Esophagus squamous epithelium (tissue), 5 donors: ENCODE results near the gene GPR26. TPM values are rescaled to one million over a fixed set of nuclear protein-coding genes. Genes with fewer than 3 reads are reported as not detected.

Source experiments
- DNase-seq: peaks from one replicate; lab custom pipeline; 2025; lab: John Stamatoyannopoulos, UW
- H3K27ac ChIP-seq, 4 donors: fragments of 200-600 bp; sonication (generic); one replicate each; pipeline ENCODE4 v1.5.1; 2016 to 2019; ENCODE audit warnings: mild to moderate bottlenecking in 1 of 4
- H3K27me3 ChIP-seq, 4 donors: fragments of 200-600 bp; sonication (generic); 1 replicate in 3 of 4; 2 replicates in 1 of 4; pipeline versions ENCODE4 v1.5.1 to v1.6.0; 2017 to 2021; ENCODE audit warnings: antibody characterized with exemption in 1 of 4
- H3K36me3 ChIP-seq, 3 donors: fragments of 200-600 bp; sonication (generic); one replicate each; pipeline ENCODE4 v1.5.1; 2016 to 2019
- H3K4me1 ChIP-seq, 3 donors: fragments of 200-600 bp; sonication (generic); one replicate each; pipeline ENCODE4 v1.5.1; 2017 to 2019
- H3K4me3 ChIP-seq, 4 donors: fragments of 200-600 bp; sonication (generic); 1 replicate in 3 of 4; 2 replicates in 1 of 4; pipeline ENCODE4 v1.5.1; 2016 to 2019; ENCODE audit warnings: mild to moderate bottlenecking in 2 of 4, moderate library complexity in 1 of 4
- H3K9me3 ChIP-seq, 3 donors: fragments of 200-600 bp; sonication (generic); one replicate each; pipeline ENCODE4 v1.5.1; 2016 to 2019
- POLR2A ChIP-seq, 4 donors: fragments of 450-650 bp; IDR thresholded peaks; one replicate each; pipeline ENCODE4 v1.6.1; 2017; ENCODE audit warnings: antibody characterized with exemption in 4 of 4, mild to moderate bottlenecking in 4 of 4, moderate library complexity in 3 of 4
- WGBS, 2 donors: methylation state at CpG; one replicate each; pipeline ENCODE4 v1.1.5; 2018; 5-methylcytosine and 5-hydroxymethylcytosine counted together
- intact Hi-C: fragments of 100-400 bp; cut with DNase I; formaldehyde crosslinking; loops from one replicate; pipeline ENCODE4 v1.15.0; 2022
- total RNA-seq, 4 donors: library from RNA; depleted of rRNA; stranded (reverse); fragments of >200 nt; gene quantifications; one replicate each; pipeline ENCODE4 v1.1.0, GENCODE V29; 2016
- TF ChIP-seq, protein P1 (sequence below), 6 experiments: fragments of 450-650 bp in 4 of 6; fragments of 200-600 bp in 2 of 6; sonication (generic) in 2 of 6; IDR thresholded peaks; one replicate each; pipeline ENCODE4 v1.5.1; 2016 to 2019; ENCODE audit warnings: antibody characterized with exemption in 6 of 6, mild to moderate bottlenecking in 4 of 6, moderate library complexity in 4 of 6
- donor health status: DM: yes; HTN: yes; CAD: no.

Gene GPR26
- total RNA-seq, 4 donors from 2014 or later: not detected

DNA sequence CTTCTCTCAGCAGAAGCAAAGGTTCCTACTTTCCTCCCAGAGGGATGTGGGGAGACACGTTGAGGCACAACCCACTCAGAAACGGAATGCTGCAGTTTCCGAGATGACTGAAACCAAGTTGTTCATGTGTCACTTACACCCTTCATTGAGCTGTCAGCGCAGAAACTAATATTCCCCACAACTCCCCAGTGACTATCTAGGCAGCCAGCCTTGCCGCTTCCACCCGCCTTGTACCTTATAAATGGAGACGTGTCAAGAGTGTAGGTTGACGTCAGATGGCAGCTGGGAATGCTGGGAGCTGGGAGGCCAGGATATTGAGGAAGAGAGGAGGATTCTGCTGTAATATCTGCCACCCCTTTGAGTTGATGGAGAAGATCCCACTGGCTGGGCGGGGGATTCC, 15.1 kb downstream of the GPR26 start:
- Histone ChIP-seq H3K4me1 (no peaks in the 10 kb centered on the region), H3K27me3 (peaks cover 0 to 42% (median 0%) of the 10 kb centered on the region in 4 donors), H3K9me3 (no peaks in the 10 kb centered on the region), H3K27ac (no peak overlapping the region), H3K36me3 (no peaks in the 10 kb centered on the region), H3K4me3 (no peak overlapping the region)
- WGBS, 2 donors: 88 to 96% methylated on average over 4 to 9 of the region's 9 CpGs
- intact Hi-C loops: no loop called here
- no peak for DNase-seq
- TF ChIP-seq POLR2A (IDR thresholded peaks at IDR 0.05): no peak
- TF ChIP-seq, protein P1, sequence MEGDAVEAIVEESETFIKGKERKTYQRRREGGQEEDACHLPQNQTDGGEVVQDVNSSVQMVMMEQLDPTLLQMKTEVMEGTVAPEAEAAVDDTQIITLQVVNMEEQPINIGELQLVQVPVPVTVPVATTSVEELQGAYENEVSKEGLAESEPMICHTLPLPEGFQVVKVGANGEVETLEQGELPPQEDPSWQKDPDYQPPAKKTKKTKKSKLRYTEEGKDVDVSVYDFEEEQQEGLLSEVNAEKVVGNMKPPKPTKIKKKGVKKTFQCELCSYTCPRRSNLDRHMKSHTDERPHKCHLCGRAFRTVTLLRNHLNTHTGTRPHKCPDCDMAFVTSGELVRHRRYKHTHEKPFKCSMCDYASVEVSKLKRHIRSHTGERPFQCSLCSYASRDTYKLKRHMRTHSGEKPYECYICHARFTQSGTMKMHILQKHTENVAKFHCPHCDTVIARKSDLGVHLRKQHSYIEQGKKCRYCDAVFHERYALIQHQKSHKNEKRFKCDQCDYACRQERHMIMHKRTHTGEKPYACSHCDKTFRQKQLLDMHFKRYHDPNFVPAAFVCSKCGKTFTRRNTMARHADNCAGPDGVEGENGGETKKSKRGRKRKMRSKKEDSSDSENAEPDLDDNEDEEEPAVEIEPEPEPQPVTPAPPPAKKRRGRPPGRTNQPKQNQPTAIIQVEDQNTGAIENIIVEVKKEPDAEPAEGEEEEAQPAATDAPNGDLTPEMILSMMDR (IDR thresholded peaks at IDR 0.05): no peak

GRCh38 chr10:123682477-123682876, 16.3 kb downstream of the GPR26 start:
- TF ChIP-seq POLR2A (IDR thresholded peaks at IDR 0.05): no peak
- TF ChIP-seq, protein P1 (IDR thresholded peaks at IDR 0.05): no peak
- no peaks in the 10 kb centered on the region for H3K36me3 ChIP-seq
- no peak for DNase-seq
- peaks cover 0 to 36% (median 0%) of the 10 kb centered on the region in 4 donors for H3K27me3 ChIP-seq
- H3K27ac ChIP-seq: no peak overlapping the region
- no peak overlapping the region for H3K4me3 ChIP-seq
- no peaks in the 10 kb centered on the region for H3K4me1 ChIP-seq
- intact Hi-C loops: no loop called here
- no peaks in the 10 kb centered on the region for H3K9me3 ChIP-seq
- WGBS, 2 donors: 83 to 96% methylated on average over 2 of the region's 2 CpGs

- WGBS, 2 donors: 100% methylated on average over 1 of the region's 3 CpGs; no CpG with 5 or more reads in 1 of the 2 donors
Measured at GRCh38 chr10:123683459-123683858, 17.3 kb downstream of the GPR26 start.

DNA sequence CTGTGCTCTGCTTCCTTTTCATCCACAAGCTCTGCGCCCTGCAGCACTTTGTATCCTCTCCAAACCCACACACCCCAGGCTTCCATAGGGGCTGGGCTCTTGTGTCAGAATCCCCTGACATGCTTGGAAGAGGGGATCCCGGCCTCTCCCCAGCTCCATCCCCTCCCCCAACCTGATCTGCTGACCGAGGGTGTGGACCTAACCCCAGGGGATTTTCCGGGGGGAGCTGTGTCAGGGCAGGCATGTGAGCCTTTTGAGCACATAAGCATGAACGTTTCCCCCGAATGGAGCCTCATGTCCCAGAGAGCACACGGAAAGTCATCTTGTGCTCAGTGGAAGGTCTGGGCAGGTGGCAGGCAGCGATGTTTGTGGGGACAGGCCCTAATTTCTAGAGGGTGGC, 17.7 kb downstream of the GPR26 start:
- TF ChIP-seq, protein P1 (IDR thresholded peaks at IDR 0.05): no peak
- TF ChIP-seq POLR2A (IDR thresholded peaks at IDR 0.05): no peak
- 41 to 80% methylated on average over 2 to 6 of the region's 8 CpGs for WGBS, 2 donors
- H3K4me1 ChIP-seq: no peaks in the 10 kb centered on the region
- intact Hi-C loops: no loop called here
- DNase-seq: no peak
- H3K4me3 ChIP-seq: no peak overlapping the region
- H3K36me3 ChIP-seq: no peaks in the 10 kb centered on the region
- no peaks in the 10 kb centered on the region for H3K9me3 ChIP-seq
- no peak overlapping the region for H3K27ac ChIP-seq
- H3K27me3 ChIP-seq: peaks cover 0 to 32% (median 0%) of the 10 kb centered on the region in 4 donors

More at GRCh38 chr10:123683459-123683858, 17.3 kb downstream of the GPR26 start:
- H3K4me3 ChIP-seq: no peak overlapping the region
- TF ChIP-seq, protein P1 (IDR thresholded peaks at IDR 0.05): no peak
- no peak for TF ChIP-seq POLR2A (IDR thresholded peaks at IDR 0.05)
- H3K4me1 ChIP-seq: no peaks in the 10 kb centered on the region
- H3K9me3 ChIP-seq: no peaks in the 10 kb centered on the region
- no peak for DNase-seq
- intact Hi-C loops: no loop called here
- H3K36me3 ChIP-seq: no peaks in the 10 kb centered on the region
- H3K27me3 ChIP-seq: peaks cover 0 to 34% (median 0%) of the 10 kb centered on the region in 4 donors
- H3K27ac ChIP-seq: no peak overlapping the region

DNA sequence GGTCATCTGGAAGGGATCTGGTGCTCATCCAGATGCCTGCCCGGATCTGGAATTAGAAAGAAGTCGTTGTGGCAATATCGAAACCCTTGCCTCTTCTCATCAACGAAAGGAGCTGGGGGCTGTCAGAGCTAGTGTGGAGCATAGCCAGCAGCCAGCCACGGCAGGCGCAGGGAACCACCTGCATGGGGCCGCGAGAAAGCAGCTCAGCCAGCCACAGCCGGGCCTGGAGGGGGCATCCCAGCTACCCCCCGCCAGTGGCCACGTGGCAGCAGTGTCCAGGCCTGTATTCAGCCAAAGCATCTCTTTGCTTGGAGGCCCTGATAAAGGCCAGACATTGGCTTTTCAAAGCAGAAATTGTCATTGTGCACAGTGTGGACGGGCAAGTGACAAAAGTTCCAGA, 19.1 kb downstream of the GPR26 start:
- WGBS, 2 donors: 80 to 100% methylated on average over 1 of the region's 12 CpGs
- Histone ChIP-seq H3K4me1 (no peaks in the 10 kb centered on the region), H3K27me3 (peaks cover 0 to 22% (median 0%) of the 10 kb centered on the region in 4 donors), H3K9me3 (no peaks in the 10 kb centered on the region), H3K36me3 (no peaks in the 10 kb centered on the region), H3K4me3 (no peak overlapping the region), H3K27ac (no peak overlapping the region)
- intact Hi-C loops: no loop called here
- DNase-seq: no peak
- TF ChIP-seq, protein P1 (IDR thresholded peaks at IDR 0.05): no peak
- TF ChIP-seq POLR2A (IDR thresholded peaks at IDR 0.05): no peak
